GM18858 (cell line): Measurements from ENCODE around the gene ZNF618.
"Not testable (repeated sequence)": the region's sequence is repeated elsewhere in the genome, so short reads cannot be mapped to it uniquely, and the experiment has no call there.

ENCODE experiments used
- ATAC-seq: cut with Tn5 transposase; IDR thresholded peaks from one replicate; pipeline ENCODE4 v1.9.1; 2021; ENCODE audit not compliant: unreplicated experiment

The ZNF618 gene

GRCh38 chr9:113984639-113985380 is 108.7 kb downstream of the ZNF618 start:
- ATAC-seq, result no peak

GRCh38 chr9:113985968-113986585 is 110.0 kb downstream of the ZNF618 start:
- ATAC-seq, result no peak

- ATAC-seq, result no peak
These were observed 110.8 kb downstream of the ZNF618 start for GRCh38 chr9:113986931-113987330.

GRCh38 chr9:113987526-113987925 is 111.4 kb downstream of the ZNF618 start:
- no peak for ATAC-seq

GRCh38 chr9:113988385-113989016 is 112.4 kb downstream of the ZNF618 start:
- no peak for ATAC-seq

- no peak for ATAC-seq
These were observed 113.1 kb downstream of the ZNF618 start for GRCh38 chr9:113989017-113989713.

- no peak for ATAC-seq
These were observed 113.8 kb downstream of the ZNF618 start for GRCh38 chr9:113989714-113990569.

- no peak for ATAC-seq
These were observed 114.4 kb downstream of the ZNF618 start for GRCh38 chr9:113990570-113990907.

GRCh38 chr9:113990975-113991471 is 114.9 kb downstream of the ZNF618 start:
- no peak for ATAC-seq

- no peak for ATAC-seq
These were observed 115.6 kb downstream of the ZNF618 start for GRCh38 chr9:113991714-113992113.

GRCh38 chr9:113992276-113992951 is 116.3 kb downstream of the ZNF618 start:
- ATAC-seq, result no peak

GRCh38 chr9:113992994-113993393 is 116.9 kb downstream of the ZNF618 start:
- no peak for ATAC-seq

GRCh38 chr9:113993838-113994540 is 117.9 kb downstream of the ZNF618 start:
- ATAC-seq, result no peak

GRCh38 chr9:113995401-113995800 is 119.3 kb downstream of the ZNF618 start:
- ATAC-seq, result no peak

GRCh38 chr9:113995963-113996362 is 119.9 kb downstream of the ZNF618 start:
- ATAC-seq, result no peak

- ATAC-seq, result no peak
These were observed 120.5 kb downstream of the ZNF618 start for GRCh38 chr9:113996531-113997001.

- ATAC-seq, result not testable (repeated sequence)
These were observed 121.0 kb downstream of the ZNF618 start for GRCh38 chr9:113997064-113997463.

GRCh38 chr9:113997610-113998009 is 121.5 kb downstream of the ZNF618 start:
- ATAC-seq, result no peak

- no peak for ATAC-seq
These were observed 122.0 kb downstream of the ZNF618 start for GRCh38 chr9:113998114-113998513.
